WERI-Rb-1 (cell line): ENCODE results near the gene DAB2IP.

Experiments used
- DNase-seq: peaks from one replicate; pipeline ENCODE4 v3.0.0-alpha.2; 2020
- H3K27ac ChIP-seq: fragments of 250-450 bp; sonication (Bioruptor Pico); 2 replicates; pipeline ENCODE4 v1.5.1; 2020; ENCODE audit warnings: mild to moderate bottlenecking, moderate library complexity
- H3K27me3 ChIP-seq: fragments of 250-450 bp; sonication (Bioruptor Pico); 2 replicates; pipeline ENCODE4 v1.5.1; 2021; ENCODE audit warnings: mild to moderate bottlenecking, low read depth, moderate library complexity; ENCODE audit not compliant: insufficient read depth, severe bottlenecking
- H3K36me3 ChIP-seq: fragments of 250-450 bp; sonication (Bioruptor Pico); 2 replicates; pipeline ENCODE4 v1.5.1; 2020; ENCODE audit warnings: mild to moderate bottlenecking, moderate library complexity
- H3K4me3 ChIP-seq: 2 replicates; pipeline ENCODE4 v1.5.1; 2011; ENCODE audit warnings: low read depth, mild to moderate bottlenecking, control low read depth, low read length
- H3K9me3 ChIP-seq: fragments of 250-450 bp; sonication (Bioruptor Pico); 2 replicates; pipeline ENCODE4 v1.5.1; 2021; ENCODE audit warnings: mild to moderate bottlenecking, moderate library complexity; ENCODE audit not compliant: severe bottlenecking
- CTCF ChIP-seq: IDR thresholded peaks from 2 replicates; pipeline ENCODE4 v1.5.1; 2011; ENCODE audit warnings: low read depth, mild to moderate bottlenecking, control low read depth, inconsistent platforms, low read length

Gene DAB2IP

GRCh38 chr9:121635300-121635876, 16.0 kb upstream of the DAB2IP start:
- DNase-seq: no peak
- Histone ChIP-seq H3K27ac (no peak overlapping the region), H3K27me3 (no peaks in the 10 kb centered on the region), H3K36me3 (no peaks in the 10 kb centered on the region; the same call in 1 of the 2 replicates), H3K9me3 (no peaks in the 10 kb centered on the region), H3K4me3 (no peak overlapping the region)
- TF ChIP-seq CTCF: no peak

- no peaks in the 10 kb centered on the region; the same call in 1 of the 2 replicates for H3K36me3 ChIP-seq
- H3K4me3 ChIP-seq: no peak overlapping the region
- H3K27me3 ChIP-seq: no peaks in the 10 kb centered on the region
- no peak overlapping the region for H3K27ac ChIP-seq
- no peaks in the 10 kb centered on the region for H3K9me3 ChIP-seq
- no peak for TF ChIP-seq CTCF
- DNase-seq: no peak
Observed at GRCh38 chr9:121636341-121636865, 15.0 kb upstream of the DAB2IP start.

GRCh38 chr9:121636978-121637712, 14.3 kb upstream of the DAB2IP start:
- H3K4me3 ChIP-seq: no peak overlapping the region
- H3K9me3 ChIP-seq: no peaks in the 10 kb centered on the region
- H3K36me3 ChIP-seq: no peaks in the 10 kb centered on the region; the same call in 1 of the 2 replicates
- H3K27ac ChIP-seq: no peak overlapping the region
- no peak for TF ChIP-seq CTCF
- no peaks in the 10 kb centered on the region for H3K27me3 ChIP-seq
- no peak for DNase-seq

- TF ChIP-seq CTCF: no peak
- no peak overlapping the region for H3K4me3 ChIP-seq
- DNase-seq: no peak
- H3K36me3 ChIP-seq: no peaks in the 10 kb centered on the region; the same call in 1 of the 2 replicates
- no peak overlapping the region for H3K27ac ChIP-seq
- no peaks in the 10 kb centered on the region for H3K27me3 ChIP-seq
- no peaks in the 10 kb centered on the region for H3K9me3 ChIP-seq
Observed at GRCh38 chr9:121637713-121638220, 13.7 kb upstream of the DAB2IP start.

- Histone ChIP-seq H3K9me3 (no peaks in the 10 kb centered on the region), H3K27me3 (no peaks in the 10 kb centered on the region), H3K27ac (no peak overlapping the region)
Observed at GRCh38 chr9:121638399-121638798, 13.0 kb upstream of the DAB2IP start.

More at GRCh38 chr9:121638399-121638798, 13.0 kb upstream of the DAB2IP start:
- Histone ChIP-seq H3K36me3 (no peaks in the 10 kb centered on the region; the same call in 1 of the 2 replicates), H3K4me3 (no peak overlapping the region)
- DNase-seq: no peak
- no peak for TF ChIP-seq CTCF
